Suppressor macrophage treated with lipopolysaccharide for 4 hours (primary cell): Measurements from ENCODE around the gene ATP5F1A.
A peak's percentile ranks its signal among the peaks of the same experiment; 100 is the strongest.
"Not testable (repeated sequence)": the region's sequence is repeated elsewhere in the genome, so short reads cannot be mapped to it uniquely, and the experiment has no call there.

ENCODE experiments used
- DNase-seq: peaks from one replicate; pipeline ENCODE4 v3.0.0-alpha.2; 2020

The ATP5F1A gene

DNA sequence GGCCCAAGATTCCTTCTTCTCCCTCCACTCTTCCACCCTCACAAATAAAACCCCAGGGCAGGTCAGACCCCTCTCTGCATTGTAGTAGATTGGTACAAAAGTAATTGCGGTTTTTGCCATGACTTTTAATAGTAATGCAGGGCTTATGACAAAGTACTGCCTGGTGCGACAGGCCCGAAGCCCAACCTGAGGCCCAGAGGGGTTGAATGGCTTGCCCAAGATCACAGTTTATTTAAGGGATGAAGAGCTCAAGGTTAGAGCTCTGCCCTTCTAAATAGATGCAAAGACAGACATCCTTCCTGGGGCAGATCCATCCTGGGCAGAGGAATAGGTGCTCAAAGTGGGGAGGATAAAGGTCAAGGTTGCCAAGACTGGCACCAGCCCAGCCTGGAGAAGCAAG lies 25.1 kb downstream of the ATP5F1A start:
- DNase-seq, result no peak

DNA sequence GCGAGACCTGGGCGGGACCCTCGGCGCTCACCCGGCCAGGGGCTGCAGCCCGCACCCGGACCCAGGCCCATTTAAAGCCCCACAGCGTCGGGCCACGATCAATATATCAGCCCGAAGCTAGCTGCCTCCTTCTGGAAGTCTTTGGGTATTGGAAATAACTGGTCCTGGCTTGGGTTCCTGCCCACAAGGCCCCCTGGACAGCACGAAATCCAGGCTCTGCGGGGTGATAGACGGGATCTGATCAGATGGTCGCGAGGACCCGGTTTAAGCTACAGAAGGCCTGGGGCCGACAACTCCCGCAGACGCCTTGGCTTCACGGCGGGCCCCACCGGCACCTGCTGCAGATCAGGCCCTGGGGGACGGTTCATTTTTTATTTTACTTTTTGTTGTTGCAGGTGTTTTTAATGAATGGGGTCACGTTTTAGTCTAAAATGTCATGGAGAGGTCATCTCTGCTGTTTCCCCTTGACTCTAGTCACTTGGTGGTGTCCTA lies 25.7 kb downstream of the ATP5F1A start:
- DNase-seq, result no peak

DNA sequence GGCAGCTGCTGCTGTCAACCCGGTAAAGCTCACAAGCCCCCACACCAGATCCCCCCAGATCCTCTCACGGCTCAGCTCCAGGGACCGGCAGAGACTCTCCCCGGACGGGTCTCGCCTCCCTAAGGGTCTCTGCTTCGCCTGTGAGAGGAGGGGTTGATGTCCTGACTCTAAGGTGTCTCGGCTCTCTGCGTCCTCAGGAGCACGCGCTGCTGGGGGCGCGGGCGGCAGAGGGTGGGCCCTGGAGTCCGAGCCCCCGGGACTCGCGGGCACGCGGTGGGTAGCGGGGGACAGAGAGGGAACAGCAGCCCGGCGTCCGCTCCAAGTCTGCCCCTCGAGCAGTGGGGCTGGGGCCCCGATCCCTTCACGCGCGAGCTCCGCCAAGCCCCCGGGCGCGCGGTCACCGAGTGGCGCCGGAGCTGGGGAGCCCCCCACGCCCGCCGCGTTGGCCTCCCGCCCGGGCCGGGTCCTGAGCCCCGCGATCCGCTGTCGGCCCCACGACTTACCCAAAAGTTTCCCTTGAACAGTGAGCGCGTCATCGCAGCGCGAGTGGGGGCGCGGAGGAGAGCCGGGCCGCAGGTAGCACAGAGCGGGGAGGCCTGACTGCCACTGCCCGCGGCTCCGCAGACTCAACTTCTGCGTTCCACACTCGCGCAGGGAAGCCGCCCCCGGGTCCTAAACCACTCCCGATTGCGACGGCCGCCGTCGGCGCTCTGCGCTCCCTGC lies 26.3 kb downstream of the ATP5F1A start, which contains the start of gene PSTPIP2:
Gene PSTPIP2, minus strand, starts transcription at position 608 of the 723 bp plus-strand sequence. Its CDS starts 72 bp downstream, at position 536.
- DNase-seq, result peak; percentile 79

DNA sequence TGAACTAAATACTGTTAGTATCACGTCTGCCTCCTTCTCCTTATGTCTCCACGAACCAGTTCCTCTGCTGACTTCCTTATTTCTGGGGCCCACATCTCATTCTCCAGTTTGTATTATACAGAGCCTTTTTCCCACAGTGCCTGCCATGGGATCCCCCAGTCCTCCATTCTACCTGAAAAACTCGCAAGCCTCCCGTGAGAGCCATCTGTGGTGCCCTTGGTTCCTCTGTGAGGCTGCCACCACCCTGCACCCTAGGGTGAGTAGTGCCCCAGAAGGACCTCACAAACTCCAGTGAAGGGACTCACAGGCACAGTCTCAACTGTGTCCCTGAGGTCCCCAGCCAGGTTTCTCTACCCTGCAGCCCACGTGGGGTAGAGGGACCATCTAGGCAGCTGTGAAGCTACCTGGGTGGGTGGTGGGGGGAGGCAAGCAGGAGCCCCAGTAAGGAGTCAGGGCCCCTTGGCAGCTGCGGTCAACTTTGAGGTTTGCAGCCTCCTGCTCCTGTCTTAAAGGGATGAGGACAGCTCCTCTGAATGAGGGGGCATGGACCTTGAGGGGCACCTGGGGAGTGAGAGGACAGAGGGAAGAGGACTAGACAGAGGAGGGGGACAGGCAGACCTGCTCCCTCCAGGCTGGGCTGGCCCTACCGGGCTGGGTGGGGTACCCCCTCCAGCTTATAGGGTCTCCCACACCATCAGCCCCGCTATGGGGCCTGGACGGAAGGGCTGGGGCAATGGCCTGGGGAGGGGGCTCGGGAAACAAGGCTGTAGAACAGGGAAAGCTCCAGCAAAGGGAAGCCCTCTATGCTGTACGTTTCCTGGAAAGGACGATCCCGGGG lies 27.1 kb downstream of the ATP5F1A start:
- DNase-seq, result peak; percentile 76

DNA sequence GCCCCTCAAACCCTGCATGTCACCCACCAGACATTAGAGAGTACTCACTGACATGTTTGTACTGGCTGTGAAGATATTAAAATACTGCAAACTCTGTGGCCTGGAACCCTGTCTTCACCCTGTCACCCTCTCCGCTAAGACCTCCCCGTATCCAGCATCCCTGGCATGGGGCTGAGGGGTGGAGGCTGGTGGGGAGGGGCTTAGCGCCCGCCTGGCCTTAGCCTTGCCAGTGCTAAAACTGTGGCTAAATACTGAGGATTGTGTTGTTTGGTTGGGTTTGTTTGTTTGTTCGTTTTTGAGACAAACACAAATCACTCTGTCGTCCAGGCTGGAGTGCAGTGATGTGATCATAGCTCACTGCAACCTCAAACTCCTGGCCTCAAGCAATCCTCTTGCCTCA lies 27.9 kb downstream of the ATP5F1A start:
- no peak for DNase-seq

DNA sequence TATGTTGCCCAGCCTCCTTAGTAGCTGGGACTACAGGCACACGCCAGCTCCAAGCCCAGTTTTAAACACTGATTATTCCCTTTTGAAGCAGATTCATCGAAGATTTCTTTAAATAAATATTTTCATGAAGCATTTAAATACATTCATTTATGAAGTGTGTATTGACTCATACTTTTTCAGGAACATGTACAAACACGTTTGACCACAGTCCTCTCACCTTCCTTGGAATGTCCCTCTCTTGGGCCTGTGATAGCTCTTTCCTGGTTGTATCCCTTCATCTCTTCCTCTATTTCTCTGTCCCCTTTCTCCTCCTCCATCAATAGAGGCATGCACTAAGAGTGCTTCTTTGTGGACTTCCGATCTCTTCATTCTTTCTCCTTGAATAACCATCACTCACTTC lies 28.6 kb downstream of the ATP5F1A start:
- DNase-seq, result no peak

DNA sequence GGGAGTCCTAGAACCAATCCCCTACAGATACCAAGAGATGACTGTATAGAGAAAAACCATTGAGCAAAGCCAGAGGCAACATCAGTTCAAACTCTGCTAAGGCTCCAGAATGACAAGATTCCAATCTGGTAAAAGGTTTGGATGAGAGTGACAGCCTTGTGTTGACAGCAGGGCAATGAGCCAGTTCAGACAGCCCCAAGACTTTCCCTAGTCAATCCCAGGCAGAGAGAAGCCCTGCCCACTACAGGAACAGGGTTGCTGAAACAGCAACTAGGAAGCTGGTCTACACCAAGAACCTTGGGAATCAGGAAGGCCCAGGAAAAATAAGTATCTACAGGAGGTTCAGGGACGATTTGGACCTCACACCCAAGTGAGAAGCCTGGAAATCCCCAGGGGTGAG lies 29.3 kb downstream of the ATP5F1A start:
- peak; percentile 37 for DNase-seq

DNA sequence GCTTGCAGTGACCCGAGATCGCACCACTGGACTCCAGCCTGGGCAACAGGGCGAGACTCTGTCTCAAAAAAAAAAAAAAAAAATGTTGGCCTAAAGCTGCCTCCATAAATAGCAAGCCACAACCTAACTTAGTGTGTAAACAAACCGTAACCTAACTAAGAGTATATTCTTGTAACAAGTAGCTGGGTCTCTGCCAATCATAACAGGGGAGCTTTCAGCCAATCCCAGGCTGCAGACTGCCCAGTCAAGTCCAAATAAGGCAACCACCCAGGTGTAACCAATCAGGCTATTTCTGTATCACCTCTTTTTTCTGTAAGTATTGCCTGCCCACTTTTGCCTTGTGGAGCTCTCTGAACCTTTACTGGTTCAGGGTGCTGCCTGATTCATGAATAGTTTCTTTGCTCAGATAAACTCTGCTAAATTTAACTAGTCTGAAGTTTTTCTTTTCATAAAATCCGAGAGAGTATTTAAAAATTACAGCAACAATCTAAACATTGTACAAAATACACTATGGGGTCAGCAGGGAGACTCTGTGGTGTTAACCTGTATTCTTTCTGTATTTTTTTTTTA lies 30.6 kb downstream of the ATP5F1A start:
- no peak for DNase-seq

DNA sequence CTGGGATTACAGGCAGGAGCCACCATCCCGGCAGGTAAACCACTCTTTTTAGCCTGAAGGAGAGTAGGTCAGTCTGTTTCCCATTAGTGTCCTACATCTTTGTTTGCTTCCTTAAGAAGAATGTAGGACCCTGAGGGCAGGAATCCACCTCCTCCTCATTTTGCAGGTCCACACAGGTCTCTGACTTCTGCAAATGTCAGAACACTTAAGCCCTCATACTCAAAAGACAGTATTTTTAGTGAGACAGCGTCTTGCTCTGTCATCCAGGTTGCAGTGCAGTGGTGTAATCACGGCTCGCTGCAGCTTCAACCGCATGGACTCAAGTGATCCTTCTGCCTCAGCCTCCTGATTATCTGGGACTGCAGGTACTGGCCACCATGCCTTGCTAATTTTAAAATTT lies 35.3 kb downstream of the ATP5F1A start:
- no peak for DNase-seq

DNA sequence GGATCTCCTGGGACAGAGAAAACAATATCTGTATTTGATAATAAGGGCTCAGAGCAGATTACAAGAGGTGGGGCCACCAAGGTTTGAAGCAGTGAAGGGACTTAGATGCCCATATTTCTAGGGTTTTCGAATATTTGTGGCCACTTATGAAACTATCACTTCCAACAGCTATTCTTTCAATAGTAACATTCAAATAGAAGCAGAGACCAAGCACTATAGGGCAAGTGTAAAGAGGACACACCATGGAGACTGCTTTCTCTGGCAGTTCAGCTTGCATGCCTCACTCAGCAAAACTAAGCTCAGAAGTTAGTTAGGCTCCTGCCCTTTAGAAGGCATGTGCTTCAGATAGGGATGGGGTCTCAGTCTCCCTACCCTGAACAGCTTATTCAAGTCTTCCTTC lies 36.3 kb downstream of the ATP5F1A start:
- DNase-seq, result no peak

DNA sequence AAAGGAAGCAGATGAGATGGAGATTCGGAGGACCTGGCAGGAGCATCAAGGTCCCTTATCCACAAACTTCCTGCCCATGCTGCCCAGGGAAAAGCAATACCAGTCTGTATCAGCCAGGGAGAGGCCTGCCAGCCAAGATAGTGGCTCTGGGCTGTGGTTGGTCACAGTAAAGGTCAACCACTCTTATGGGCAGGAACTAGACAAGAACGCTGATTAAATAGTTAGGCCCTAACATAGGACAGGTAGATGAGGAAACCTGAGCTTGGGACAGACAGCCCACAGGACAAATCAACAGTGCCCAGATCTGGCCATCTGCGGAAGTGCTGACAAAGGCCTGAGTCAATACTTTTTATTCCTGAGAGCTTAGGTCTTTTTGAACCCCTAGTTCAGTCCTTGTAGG lies 36.7 kb downstream of the ATP5F1A start:
- DNase-seq, result no peak

DNA sequence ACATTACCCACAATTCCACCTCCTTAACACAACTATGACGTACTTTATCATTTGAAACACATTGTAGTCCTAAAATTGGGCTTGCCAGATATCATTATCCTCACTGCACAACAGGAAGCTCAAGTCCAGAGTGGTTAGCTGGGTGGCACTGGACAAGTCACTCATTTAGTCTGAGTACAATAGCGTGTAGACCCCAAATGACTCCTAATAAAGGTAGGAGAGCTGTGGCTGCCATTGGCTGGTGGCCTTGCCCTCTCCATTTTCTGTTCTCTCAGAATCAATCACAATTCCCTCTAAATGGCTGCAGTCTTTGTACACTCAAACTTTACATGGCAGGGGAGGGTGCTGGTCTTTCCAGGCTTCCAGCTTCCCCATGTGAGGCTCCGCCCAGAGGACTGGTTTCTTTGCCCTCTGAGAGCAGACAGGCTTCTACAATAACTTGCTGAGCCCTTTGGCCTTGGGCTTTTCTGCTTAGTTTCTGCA lies 37.7 kb downstream of the ATP5F1A start:
- DNase-seq, result peak; percentile 46

DNA sequence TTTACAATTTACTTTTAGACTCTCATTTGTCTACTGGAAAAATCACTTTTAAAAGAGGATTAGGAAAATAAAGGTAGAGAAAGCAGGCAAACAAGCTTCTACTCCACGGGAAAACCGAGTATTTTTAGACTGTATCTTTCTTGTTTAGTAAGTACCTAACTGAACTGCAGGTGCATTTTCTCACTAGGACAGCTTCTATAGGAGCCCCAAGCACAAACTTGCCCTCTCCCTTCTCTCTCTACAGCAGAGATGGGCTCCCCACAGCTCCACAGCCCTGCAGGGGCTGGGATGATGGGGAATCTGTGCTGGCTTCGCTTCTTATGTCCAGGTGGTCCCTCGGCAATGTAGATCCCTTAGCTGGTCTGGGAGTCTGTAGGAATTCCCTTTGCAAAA lies 42.3 kb downstream of the ATP5F1A start:
- no peak for DNase-seq

DNA sequence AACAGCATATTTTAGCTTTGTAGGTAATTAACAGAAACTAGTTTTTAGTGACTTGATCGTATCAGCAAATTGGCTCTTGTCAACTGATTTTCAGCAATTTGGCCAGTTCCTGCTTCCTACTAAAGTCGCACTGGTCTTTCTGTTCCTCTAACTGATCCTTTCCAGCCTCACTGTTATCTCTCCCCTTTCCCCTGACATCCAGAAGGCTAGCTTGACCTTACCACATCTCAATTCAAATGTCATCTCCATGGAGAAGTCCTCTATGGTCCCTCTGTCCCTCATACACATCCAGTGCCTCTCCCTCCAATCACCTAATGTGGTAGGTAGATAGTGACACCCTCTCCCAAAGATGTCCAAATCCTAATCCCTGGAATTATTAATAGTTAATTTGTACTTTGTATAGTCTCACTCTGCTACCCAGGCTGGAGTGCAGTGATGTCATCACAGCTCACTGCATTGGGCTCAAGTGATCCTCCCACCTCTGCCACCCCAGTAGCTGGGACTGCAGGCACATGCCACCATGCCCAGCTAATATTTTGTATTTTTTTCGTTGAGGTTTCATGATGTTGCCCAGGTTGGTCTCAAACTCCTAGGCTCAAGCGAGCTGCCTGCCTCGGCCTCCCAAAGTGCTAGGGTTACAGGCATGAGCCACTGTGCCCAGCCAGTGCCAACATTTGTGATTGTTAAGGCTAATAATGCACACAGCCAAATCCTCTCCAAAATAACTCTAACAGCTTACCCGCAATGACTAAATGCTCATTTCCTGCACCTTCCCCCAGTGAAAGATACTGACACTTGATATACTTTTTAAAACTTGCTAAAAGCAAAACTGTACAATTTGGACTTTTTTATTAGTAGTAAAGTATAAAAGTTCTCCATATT lies 42.9 kb downstream of the ATP5F1A start:
- DNase-seq, result no peak

DNA sequence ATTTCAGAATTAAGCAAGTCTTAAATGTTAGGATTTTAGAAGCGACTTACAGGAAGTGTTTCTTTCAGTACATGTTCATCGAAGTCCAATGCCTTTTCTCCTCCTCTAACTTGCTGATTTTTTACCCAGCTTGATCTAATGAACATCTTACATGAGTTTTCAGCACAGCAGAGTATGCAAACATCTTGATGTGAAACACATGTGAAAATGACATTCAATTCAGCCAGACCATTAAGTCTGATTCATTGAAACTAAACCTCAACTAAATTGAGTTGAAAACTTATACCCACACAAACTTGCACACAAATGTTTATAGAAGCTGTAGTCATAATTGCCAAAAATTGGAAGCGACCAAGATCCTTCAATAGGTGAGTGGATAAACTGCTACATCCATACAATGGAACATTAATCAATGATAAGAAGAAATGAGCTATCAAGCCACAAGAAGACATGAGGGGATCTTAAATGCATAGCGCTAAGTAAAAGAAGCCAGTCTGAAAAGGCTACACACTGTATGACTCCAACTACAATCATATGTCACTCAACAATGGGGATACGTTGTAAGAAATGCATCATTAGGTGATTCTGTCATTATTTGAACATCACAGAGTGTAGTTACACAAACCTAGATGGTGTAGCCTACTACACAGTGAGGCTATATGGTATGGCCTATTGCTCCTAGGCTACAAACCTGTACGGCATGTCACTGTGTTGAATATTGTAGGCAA lies 44.6 kb downstream of the ATP5F1A start:
- no peak for DNase-seq

DNA sequence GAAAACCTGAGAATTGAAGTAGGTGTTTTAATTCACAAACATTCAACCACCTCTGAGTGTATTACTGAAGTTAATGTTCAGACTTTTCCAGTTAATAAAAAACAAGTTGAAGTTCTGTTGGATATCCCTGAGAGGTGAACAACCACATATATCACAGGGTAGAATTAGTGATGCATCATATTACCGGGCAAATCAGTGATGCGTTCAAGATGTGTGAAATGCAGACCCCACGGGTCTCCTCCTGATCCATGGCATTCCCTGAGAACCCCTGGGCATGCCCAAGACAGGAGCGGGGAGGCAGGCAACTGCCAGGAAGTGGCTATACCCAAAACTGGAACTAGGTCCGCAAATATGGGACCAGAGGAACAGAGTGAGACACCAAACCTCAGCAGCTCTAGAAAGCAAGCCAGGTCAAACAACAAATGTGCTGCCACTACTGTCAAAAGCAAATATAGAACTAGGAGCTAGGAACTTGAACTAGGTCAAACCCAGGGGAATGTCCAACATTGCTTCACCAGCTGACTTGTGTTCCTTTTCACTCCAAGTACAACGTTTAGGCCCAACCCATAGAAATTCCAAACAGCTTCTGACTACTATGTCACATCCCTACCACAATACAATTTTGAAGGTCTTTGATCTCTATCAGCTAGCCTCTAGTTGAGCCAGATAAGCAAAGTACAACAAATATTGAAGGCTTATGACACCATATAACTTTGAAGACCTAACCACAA lies 46.2 kb downstream of the ATP5F1A start:
- peak; percentile 93 for DNase-seq

DNA sequence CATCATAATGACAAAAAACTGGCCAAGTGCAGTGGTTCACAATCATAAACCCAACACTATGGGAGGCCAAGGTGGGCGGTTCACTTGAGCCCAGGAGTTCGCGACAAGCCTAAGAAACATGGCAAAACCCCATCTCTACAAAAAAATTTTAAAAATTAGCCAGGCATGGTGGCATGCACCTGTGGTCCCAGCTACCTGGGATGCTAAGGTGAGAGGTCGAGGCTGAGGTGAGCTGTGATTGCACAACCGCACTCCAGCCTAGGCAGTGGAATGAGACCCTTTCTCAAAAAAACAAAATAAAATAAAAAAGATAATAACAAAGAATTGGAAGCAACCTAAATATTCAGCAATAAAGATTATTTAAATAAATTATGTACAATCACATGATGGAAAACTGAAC lies 47.8 kb downstream of the ATP5F1A start:
- no peak for DNase-seq

DNA sequence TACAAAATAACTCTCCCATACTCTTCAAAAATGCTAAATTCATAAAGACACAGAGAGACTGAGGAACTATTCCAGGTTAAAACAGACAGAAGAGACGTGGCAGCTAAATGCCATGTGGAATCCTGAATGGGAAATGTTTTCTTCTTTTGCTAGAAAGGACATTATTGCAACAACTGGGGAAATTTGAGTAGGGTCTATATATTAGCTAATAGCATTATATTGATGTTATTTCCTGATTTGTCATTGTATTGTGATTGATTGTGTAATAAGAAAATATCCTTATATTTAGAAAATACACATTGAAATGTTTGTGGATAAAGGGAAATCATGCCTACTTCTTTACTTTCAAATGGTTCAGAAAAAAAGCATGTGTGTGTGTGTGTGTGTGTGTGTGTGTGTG lies 49.5 kb downstream of the ATP5F1A start:
- peak; percentile 68 for DNase-seq

DNA sequence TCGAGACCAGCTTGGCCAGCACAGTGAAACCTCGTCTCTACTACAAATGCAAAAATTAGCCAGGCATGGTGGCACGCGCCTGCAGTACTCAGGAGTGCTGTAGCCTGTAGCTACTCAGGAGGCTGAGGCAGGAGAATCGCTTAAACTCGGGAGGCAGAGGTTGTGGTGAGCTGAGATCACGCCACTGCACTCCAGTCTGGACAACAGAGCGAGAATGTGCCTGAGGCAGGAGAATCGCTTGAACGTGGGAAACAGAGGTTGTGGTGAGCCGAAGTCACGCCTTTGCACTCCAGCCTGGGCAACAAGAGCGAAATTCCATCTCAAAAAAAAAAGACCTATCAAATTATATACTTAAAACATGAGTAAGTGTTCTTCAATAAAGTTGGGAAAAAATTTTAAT lies 50.7 kb downstream of the ATP5F1A start:
- not testable (repeated sequence) for DNase-seq

DNA sequence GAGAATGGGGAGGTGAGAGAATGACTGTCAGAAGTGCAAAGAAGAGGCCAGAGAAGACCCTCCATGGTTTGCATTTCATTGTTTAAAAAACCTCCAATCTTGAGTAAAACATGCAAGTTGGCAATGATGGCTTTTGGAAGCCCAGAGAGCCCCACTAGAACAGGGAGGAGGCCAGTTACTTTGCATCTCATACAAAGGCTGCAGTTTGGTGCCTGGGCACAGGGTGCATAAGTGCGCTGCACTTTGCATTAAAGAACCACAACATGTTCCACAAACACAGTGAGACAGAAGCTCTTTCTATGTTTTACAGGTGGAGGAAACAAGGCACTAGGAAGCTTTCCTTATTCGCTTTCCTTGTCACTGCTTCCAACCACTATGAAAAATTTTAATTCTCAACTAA lies 51.4 kb downstream of the ATP5F1A start:
- no peak for DNase-seq

DNA sequence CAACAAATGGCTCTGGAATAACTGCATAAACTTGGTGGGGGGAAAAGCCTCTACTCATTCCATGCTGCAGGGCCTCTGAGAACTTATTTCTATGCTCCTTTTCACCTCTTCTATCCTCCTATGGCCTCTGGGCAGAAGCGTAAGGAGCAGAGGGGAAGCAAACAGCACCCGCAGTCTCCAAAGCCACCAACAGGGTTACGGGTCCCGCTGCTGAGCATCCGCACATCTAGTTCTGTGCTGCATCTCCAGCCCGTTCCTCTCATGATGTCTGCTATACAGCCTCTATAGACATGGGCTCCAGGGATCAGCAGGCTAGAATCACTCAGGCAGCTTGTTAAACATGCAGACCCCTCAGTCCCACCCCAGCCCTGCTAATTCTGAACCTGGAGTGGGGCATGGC lies 52.0 kb downstream of the ATP5F1A start:
- no peak for DNase-seq
